Tibial artery (tissue), 4 donors: ENCODE measurements around the gene B3GALT6.

Experiments
- DNase-seq, 2 donors: peaks; one replicate each; pipeline ENCODE4 v3.0.0-alpha.2; 2019
- H3K27ac ChIP-seq, 2 donors: fragments of 200-600 bp; sonication (generic) in 1 of 2; 1 replicate in 1 of 2; 2 replicates in 1 of 2; pipeline ENCODE4 v1.5.1; 2018 to 2019; ENCODE audit warnings: mild to moderate bottlenecking in 1 of 2
- H3K27me3 ChIP-seq, 2 donors: fragments of 200-600 bp; sonication (generic) in 1 of 2; one replicate each; pipeline versions ENCODE4 v1.5.1 to v1.6.0; 2016 to 2019
- H3K36me3 ChIP-seq, 3 donors: fragments of 200-600 bp; sonication (generic) in 2 of 3; one replicate each; pipeline ENCODE4 v1.5.1; 2016 to 2019; ENCODE audit warnings: mild to moderate bottlenecking in 2 of 3
- H3K4me1 ChIP-seq, 4 donors: fragments of 200-600 bp; sonication (generic) in 2 of 4; 1 replicate in 3 of 4; 2 replicates in 1 of 4; pipeline ENCODE4 v1.5.1; 2016 to 2019
- H3K4me3 ChIP-seq, 2 donors: fragments of 200-600 bp; sonication (generic) in 1 of 2; 1 replicate in 1 of 2; 2 replicates in 1 of 2; pipeline ENCODE4 v1.5.1; 2018 to 2019; ENCODE audit warnings: mild to moderate bottlenecking in 2 of 2
- H3K9me3 ChIP-seq, 3 donors: fragments of 200-600 bp; sonication (generic) in 1 of 3; one replicate each; pipeline ENCODE4 v1.5.1; 2016 to 2019
- intact Hi-C: fragments of 100-400 bp; cut with DNase I; formaldehyde crosslinking; loops from one replicate; pipeline ENCODE4 v1.15.0; 2023; ENCODE audit warnings: low total_unique reads
- TF ChIP-seq, protein P1 (sequence below), 2 experiments: fragments of 200-600 bp in 1 of 2; fragments of 450-650 bp in 1 of 2; IDR thresholded peaks; one replicate each; pipeline ENCODE4 v1.5.1; 2017 to 2019; ENCODE audit warnings: antibody characterized with exemption in 2 of 2, mild to moderate bottlenecking in 1 of 2, moderate library complexity in 1 of 2

Gene B3GALT6

DNA sequence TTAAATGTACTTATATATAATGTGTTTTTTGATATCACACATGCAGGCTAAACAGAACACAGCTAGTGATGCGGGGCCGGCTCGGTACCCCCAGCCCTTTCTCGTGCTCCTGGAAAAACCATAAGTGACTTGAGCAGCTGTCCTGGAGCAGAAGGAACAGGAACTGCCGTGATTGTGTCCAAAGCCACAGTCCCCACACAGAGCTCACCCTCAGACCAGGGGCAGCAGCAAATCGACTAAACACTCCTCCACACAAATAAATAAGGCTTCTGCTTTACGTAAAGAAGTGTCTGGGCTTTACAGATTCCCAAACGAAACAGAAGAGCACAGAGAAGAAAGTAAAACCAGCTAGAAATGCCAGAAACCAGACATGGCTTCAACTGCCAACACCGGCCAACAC, 32.0 kb downstream of the B3GALT6 start:
- TF ChIP-seq, protein P1, sequence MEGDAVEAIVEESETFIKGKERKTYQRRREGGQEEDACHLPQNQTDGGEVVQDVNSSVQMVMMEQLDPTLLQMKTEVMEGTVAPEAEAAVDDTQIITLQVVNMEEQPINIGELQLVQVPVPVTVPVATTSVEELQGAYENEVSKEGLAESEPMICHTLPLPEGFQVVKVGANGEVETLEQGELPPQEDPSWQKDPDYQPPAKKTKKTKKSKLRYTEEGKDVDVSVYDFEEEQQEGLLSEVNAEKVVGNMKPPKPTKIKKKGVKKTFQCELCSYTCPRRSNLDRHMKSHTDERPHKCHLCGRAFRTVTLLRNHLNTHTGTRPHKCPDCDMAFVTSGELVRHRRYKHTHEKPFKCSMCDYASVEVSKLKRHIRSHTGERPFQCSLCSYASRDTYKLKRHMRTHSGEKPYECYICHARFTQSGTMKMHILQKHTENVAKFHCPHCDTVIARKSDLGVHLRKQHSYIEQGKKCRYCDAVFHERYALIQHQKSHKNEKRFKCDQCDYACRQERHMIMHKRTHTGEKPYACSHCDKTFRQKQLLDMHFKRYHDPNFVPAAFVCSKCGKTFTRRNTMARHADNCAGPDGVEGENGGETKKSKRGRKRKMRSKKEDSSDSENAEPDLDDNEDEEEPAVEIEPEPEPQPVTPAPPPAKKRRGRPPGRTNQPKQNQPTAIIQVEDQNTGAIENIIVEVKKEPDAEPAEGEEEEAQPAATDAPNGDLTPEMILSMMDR (IDR thresholded peaks at IDR 0.05): no peak
- no peak overlapping the region for H3K4me3 ChIP-seq
- intact Hi-C loops: no loop called here
- H3K27me3 ChIP-seq: no peaks in the 10 kb centered on the region
- H3K9me3 ChIP-seq: no peaks in the 10 kb centered on the region
- no peak for DNase-seq
- H3K36me3 ChIP-seq: peaks cover 40 to 99% (median 85%) of the 10 kb centered on the region in 3 donors
- no peak overlapping the region for H3K27ac ChIP-seq
- H3K4me1 ChIP-seq: peaks cover 0 to 15% (median 0%) of the 10 kb centered on the region in 4 donors

DNA sequence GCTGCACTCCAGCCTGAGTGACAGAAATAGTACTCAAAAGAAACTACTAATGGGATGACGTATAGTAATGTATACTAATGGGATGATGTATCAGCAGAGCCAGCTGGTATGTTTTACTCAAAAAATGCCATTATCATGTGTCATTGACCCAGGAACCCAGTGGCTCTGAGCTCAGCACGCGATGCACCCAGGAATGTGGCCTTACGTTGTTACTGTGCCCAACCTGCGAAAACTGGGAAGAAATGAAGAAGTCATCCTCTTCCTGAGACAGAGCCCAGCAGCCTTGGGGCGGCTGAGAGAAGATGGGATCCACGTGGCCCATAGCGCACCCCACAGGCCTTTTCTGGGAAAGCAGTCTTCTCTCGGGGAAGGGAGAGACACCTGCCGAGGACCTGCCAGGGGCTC, 32.8 kb downstream of the B3GALT6 start:
- DNase-seq: no peak
- TF ChIP-seq, protein P1 (IDR thresholded peaks at IDR 0.05): no peak
- intact Hi-C loops: no loop called here
- Histone ChIP-seq H3K27me3 (no peaks in the 10 kb centered on the region), H3K27ac (no peak overlapping the region), H3K36me3 (peaks cover 35 to 91% (median 79%) of the 10 kb centered on the region in 3 donors), H3K9me3 (no peaks in the 10 kb centered on the region), H3K4me1 (peaks cover 0 to 18% (median 4%) of the 10 kb centered on the region in 4 donors), H3K4me3 (no peak overlapping the region)

DNA sequence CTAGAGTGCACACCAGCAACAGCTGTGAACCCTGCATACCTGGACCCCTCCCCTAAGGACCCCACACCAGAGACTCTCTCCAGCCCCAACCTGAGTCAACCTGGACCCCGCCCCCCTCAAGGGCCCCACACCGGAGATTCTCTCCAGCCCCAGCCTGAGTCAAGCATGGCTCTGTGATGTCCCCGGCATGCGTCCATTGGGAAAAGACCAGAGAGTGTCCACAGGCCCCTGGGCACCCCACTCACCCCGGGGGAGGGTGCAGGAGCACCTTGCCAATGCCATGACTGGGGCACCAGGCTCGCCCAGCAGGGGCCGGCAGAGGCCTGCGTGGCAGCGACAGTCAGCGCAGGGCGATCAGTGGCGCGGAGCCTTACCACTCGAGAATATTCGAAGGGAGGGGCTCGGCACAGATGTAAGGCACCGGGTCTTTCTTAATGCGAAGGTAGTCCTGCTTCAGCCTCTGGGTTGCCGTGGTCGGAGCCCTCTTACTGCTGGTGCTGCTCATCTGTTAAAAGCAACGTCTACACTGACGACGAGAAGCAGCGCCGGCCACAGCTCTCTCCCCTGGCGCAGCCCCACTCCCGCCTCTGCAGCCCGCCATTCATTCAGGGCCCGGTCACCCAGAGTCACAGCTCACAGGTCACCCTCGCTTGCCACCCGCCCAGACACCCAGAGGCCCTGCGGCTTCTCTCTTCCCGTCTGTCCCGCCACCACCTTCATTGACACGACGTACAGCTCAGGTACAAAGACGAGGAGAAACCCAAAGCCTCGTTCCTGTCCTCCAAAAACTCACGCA, 35.6 kb downstream of the B3GALT6 start:
- Histone ChIP-seq H3K4me3 (no peak overlapping the region), H3K9me3 (no peaks in the 10 kb centered on the region), H3K27ac (no peak overlapping the region), H3K4me1 (peaks cover 4 to 46% (median 31%) of the 10 kb centered on the region in 4 donors), H3K36me3 (peaks cover 10 to 63% (median 51%) of the 10 kb centered on the region in 3 donors), H3K27me3 (no peaks in the 10 kb centered on the region)
- TF ChIP-seq, protein P1 (IDR thresholded peaks at IDR 0.05): no peak
- no peak for DNase-seq
- intact Hi-C loops: no loop called here

DNA sequence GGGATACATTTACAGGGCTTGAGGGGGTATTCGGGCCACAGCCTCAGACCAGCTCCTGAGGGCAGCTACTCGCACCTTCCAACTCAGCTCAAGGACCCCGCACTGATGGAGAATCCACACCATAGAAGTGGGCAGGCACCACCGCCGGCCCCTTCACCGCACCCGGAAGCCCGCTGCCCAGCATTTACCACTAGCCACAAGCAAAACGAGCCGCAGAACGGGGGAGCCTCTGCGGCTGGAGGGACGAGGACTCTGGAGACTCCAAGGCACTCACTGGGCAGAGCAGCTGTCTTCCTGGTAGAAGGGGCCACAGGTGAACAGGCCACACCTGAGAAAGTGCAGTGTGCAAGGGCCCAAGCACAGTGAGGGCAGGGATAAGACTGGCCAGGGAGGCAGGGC, 36.2 kb downstream of the B3GALT6 start:
- intact Hi-C loops: no loop called here
- Histone ChIP-seq H3K27ac (no peak overlapping the region), H3K4me1 (peaks cover 4 to 50% (median 33%) of the 10 kb centered on the region in 4 donors), H3K9me3 (no peaks in the 10 kb centered on the region), H3K36me3 (peaks cover 4 to 57% (median 45%) of the 10 kb centered on the region in 3 donors), H3K27me3 (no peaks in the 10 kb centered on the region), H3K4me3 (no peak overlapping the region)
- TF ChIP-seq, protein P1 (IDR thresholded peaks at IDR 0.05): no peak
- no peak for DNase-seq

DNA sequence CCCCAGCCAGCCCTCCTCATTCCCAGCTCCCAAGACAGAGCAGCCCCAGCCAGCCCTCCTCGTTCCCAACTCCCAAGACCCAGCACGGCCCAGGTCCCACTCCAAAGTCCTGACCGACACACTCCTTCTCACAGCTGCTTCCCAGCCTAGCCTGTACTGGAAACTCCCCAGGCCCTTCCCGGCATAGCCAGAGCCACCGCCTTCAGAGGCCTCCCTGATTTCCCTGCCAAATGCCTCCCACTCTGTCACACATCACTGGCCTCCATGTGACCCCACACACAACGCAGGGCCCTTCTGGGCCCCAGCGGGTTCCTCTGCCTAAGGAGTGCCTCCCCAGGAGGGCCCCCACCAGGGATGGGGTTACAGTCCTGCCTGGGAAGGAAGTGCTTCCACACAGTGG, 38.8 kb downstream of the B3GALT6 start:
- TF ChIP-seq, protein P1 (IDR thresholded peaks at IDR 0.05): no peak
- intact Hi-C loops: no loop called here
- peaks cover 3 to 31% (median 20%) of the 10 kb centered on the region in 3 donors for H3K36me3 ChIP-seq
- DNase-seq: no peak
- peak overlapping the region in 1 of 2 donors; percentile 3 for H3K4me3 ChIP-seq
- H3K27me3 ChIP-seq: no peaks in the 10 kb centered on the region
- H3K27ac ChIP-seq: no peak overlapping the region
- no peaks in the 10 kb centered on the region for H3K9me3 ChIP-seq
- peaks cover 4 to 59% (median 41%) of the 10 kb centered on the region in 4 donors for H3K4me1 ChIP-seq
